HepG2 (cell line): Measurements from ENCODE around the gene GNA12. TPM values are rescaled to one million over a fixed set of nuclear protein-coding genes. Genes with fewer than 3 reads are reported as not detected.
A peak's percentile ranks its signal among the peaks of the same experiment; 100 is the strongest.

Experiments
- ATAC-seq: fragments of 200-7000 bp; cut with Tn5 transposase; 3 replicates; pipeline ENCODE4 v1.9.1; 2020; ENCODE audit warnings: mild to moderate bottlenecking, moderate library complexity
- BruUV-seq: library from RNA; stranded (reverse); fragments of 400-500 nt; replicated peaks from 2 replicates; lab custom pipeline; 2021; lab: Mats Ljungman, UMichigan
- CTCF ChIA-PET: fragments of 300-600 bp; formaldehyde crosslinking; extraction: SDS; loops from one replicate; lab custom pipeline; 2021; ENCODE audit warnings: low total read pairs, inconsistent platforms, low intra/inter-chr PET ratio; lab: Yijun Ruan, JAX
- POLR2A ChIA-PET: fragments of 350-600 bp; sonication (Branson Sonifier 250); formaldehyde crosslinking; loops from one replicate; lab custom pipeline; 2020; ENCODE audit warnings: antibody characterized with exemption, inconsistent platforms; lab: Yijun Ruan, JAX
- DNase-seq: peaks from one replicate; pipeline ENCODE4 v3.0.0-alpha.2; 2015; ENCODE audit warnings: low spot score
- FAIRE-seq: peaks from 3 replicates; lab custom pipeline; 2011; peaks lifted over from hg19 to GRCh38; lab: Jason Lieb, UNC
- H2AFZ ChIP-seq: one replicate; pipeline ENCODE4 v1.6.1; 2011; ENCODE audit warnings: low read length, inconsistent platforms
- H3K27ac ChIP-seq: fragments of 300-600 bp; 3 replicates; pipeline ENCODE4 v1.8.0; 2011; ENCODE audit warnings: mixed run types, mild to moderate bottlenecking, mixed read lengths, low read length, inconsistent platforms; ENCODE audit not compliant: insufficient read depth; ENCODE audit errors: extremely low read length
- H3K27me3 ChIP-seq, 2 experiments: fragments of 200-600 bp in 1 of 2; 2 replicates in 1 of 2; 3 replicates in 1 of 2; pipeline versions ENCODE4 v1.6.0 to v1.8.0; 2011; ENCODE audit warnings: low read length in 2 of 2, mild to moderate bottlenecking in 2 of 2, moderate library complexity in 2 of 2, inconsistent platforms in 1 of 2; ENCODE audit not compliant: insufficient read depth in 2 of 2, control insufficient read depth in 1 of 2
- H3K36me3 ChIP-seq, 2 experiments: fragments of 200-600 bp in 1 of 2; replicated peaks in 1 of 2; 2 replicates in 1 of 2; 3 replicates in 1 of 2; pipeline versions ENCODE4 v1.5.1 to v1.8.0; 2011; ENCODE audit warnings: low read length in 2 of 2, inconsistent platforms in 1 of 2; ENCODE audit not compliant: insufficient read depth in 2 of 2, control insufficient read depth in 1 of 2
- H3K4me1 ChIP-seq: 2 replicates; pipeline ENCODE4 v1.5.1; 2012; ENCODE audit warnings: low read length, inconsistent platforms; ENCODE audit not compliant: insufficient read depth
- H3K4me2 ChIP-seq: 2 replicates; pipeline ENCODE4 v1.6.0; 2011; ENCODE audit warnings: low read depth, low read length, inconsistent platforms
- H3K4me3 ChIP-seq, 3 experiments: fragments of 200-600 bp in 1 of 3; sonication (generic), shearing (Covaris generic) in 1 of 3; replicated peaks in 1 of 3; 2 replicates each; pipeline ENCODE4 v1.5.1; 2011 to 2016; ENCODE audit warnings: low read length in 3 of 3, inconsistent platforms in 2 of 3, low read depth in 2 of 3, mild to moderate bottlenecking in 2 of 3, control low read depth in 1 of 3, mixed read lengths in 1 of 3; ENCODE audit not compliant: insufficient read depth in 1 of 3
- H3K79me2 ChIP-seq: one replicate; pipeline ENCODE4 v1.6.1; 2011; ENCODE audit warnings: low read length, inconsistent platforms; ENCODE audit not compliant: insufficient read depth
- H3K9ac ChIP-seq: 2 replicates; pipeline ENCODE4 v1.6.0; 2011; ENCODE audit warnings: mild to moderate bottlenecking, low read depth, low read length, inconsistent platforms; ENCODE audit not compliant: insufficient read depth
- H3K9me3 ChIP-seq: 2 replicates; pipeline ENCODE4 v1.5.1; 2012; ENCODE audit warnings: mild to moderate bottlenecking, low read length
- H4K20me1 ChIP-seq: 2 replicates; pipeline ENCODE4 v1.6.0; 2011; ENCODE audit warnings: inconsistent platforms, mild to moderate bottlenecking, low read length, moderate library complexity; ENCODE audit not compliant: insufficient read depth
- CEBPB ChIP-seq: IDR thresholded peaks from 2 replicates; pipeline ENCODE4 v1.6.1; 2011; ENCODE audit warnings: low read depth, low read length, improper control_type of control experiment, borderline replicate concordance
- CEBPG ChIP-seq: IDR thresholded peaks from 2 replicates; pipeline ENCODE4 v1.6.1; 2016
- E2F5 ChIP-seq: sonication (generic); formaldehyde crosslinking; conservative IDR thresholded peaks from 2 replicates; pipeline ENCODE4 v1.4.0; 2020; ENCODE audit warnings: missing genetic modification reagents
- ETV5 ChIP-seq: IDR thresholded peaks from 2 replicates; pipeline ENCODE4 v1.6.1; 2018; ENCODE audit warnings: missing biosample characterization, missing genetic modification reagents, inconsistent platforms, borderline replicate concordance
- PLRG1 ChIP-seq: fragments of 450-650 bp; conservative IDR thresholded peaks from 2 replicates; pipeline ENCODE4 v1.6.1; 2016
- REL ChIP-seq: sonication (generic); formaldehyde crosslinking; conservative IDR thresholded peaks from 2 replicates; pipeline ENCODE4 v1.8.0; 2022; ENCODE audit warnings: mild to moderate bottlenecking, missing genetic modification reagents, moderate library complexity
- SAFB2 ChIP-seq: sonication (generic); formaldehyde crosslinking; IDR thresholded peaks from 2 replicates; pipeline ENCODE4 v1.5.1; 2020; ENCODE audit warnings: missing genetic modification reagents, low read depth, mild to moderate bottlenecking, borderline replicate concordance
- SP4 ChIP-seq: sonication (generic); formaldehyde crosslinking; IDR thresholded peaks from 2 replicates; pipeline ENCODE4 v1.8.1; 2023; ENCODE audit warnings: mild to moderate bottlenecking, missing genetic modification reagents
- SYNCRIP ChIP-seq: fragments of 200-400 bp; formaldehyde crosslinking; IDR thresholded peaks from 2 replicates; pipeline ENCODE4 v1.6.1; 2018; ENCODE audit warnings: mild to moderate bottlenecking, low read depth, low read length; ENCODE audit not compliant: insufficient read depth
- TEAD3 ChIP-seq: optimal IDR thresholded peaks from 2 replicates; pipeline ENCODE3; 2016; ENCODE audit warnings: borderline replicate concordance
- ZNF280D ChIP-seq: sonication (generic); formaldehyde crosslinking; IDR thresholded peaks from 2 replicates; pipeline ENCODE4 v1.5.1; 2020; ENCODE audit warnings: mild to moderate bottlenecking, missing genetic modification reagents
- ZNF503 ChIP-seq: sonication (generic); formaldehyde crosslinking; IDR thresholded peaks from 2 replicates; pipeline ENCODE4 v1.4.0; 2020; ENCODE audit warnings: missing genetic modification reagents
- ZNF816 ChIP-seq: sonication (generic); formaldehyde crosslinking; IDR thresholded peaks from 2 replicates; pipeline ENCODE4 v1.8.0; 2022; ENCODE audit warnings: missing genetic modification reagents, mild to moderate bottlenecking, borderline replicate concordance
- ZNF850 ChIP-seq: sonication (generic); formaldehyde crosslinking; conservative IDR thresholded peaks from 2 replicates; pipeline ENCODE4 v1.9.0; 2021; ENCODE audit warnings: mild to moderate bottlenecking, missing genetic modification reagents
- WGBS: methylation state at CpG from one replicate; pipeline ENCODE4 v1.1.6; 2017; ENCODE audit warnings: low lambda C conversion rate; 5-methylcytosine and 5-hydroxymethylcytosine counted together
- in situ Hi-C: cut with HindIII; loops from 2 replicates; pipeline ENCODE4 v1.10.0; 2017; ENCODE audit warnings: low pct_unique_long_range_greater_than_20kb; ENCODE audit not compliant: extremely low pct_ligation_motif_present
- intact Hi-C: fragments of 100-400 bp; cut with micrococcal nuclease; formaldehyde crosslinking; loops from one replicate; pipeline ENCODE4 v1.10.0; 2022; ENCODE audit not compliant: unreplicated experiment
- polyA plus RNA-seq, 8 experiments: library from polyadenylated mRNA; depleted of rRNA in 3 of 8; stranded (reverse) in 7 of 8; unstranded in 1 of 8; fragments of >200 nt; fragmentation: Illumina TruSeq in 4 of 8; extraction: Trizol in 4 of 8; gene quantifications; 2 replicates each; pipeline versions ENCODE4 v1.2.1 to v1.2.3, GENCODE V29; 2011 to 2016; ENCODE audit warnings: low read depth in 4 of 8, missing spikeins in 1 of 8, mixed read lengths in 1 of 8; ENCODE audit not compliant: insufficient read depth in 1 of 8
- total RNA-seq, 5 experiments: library from RNA; depleted of rRNA; stranded (reverse); fragments of >200 nt; fragmentation: Illumina TruSeq; extraction: Trizol; gene quantifications; 2 replicates each; pipeline ENCODE4 v1.2.3, GENCODE V29; 2016; ENCODE audit warnings: low read depth in 1 of 5

Gene GNA12
- total and polyA plus RNA-seq, 2 of the 13 experiments (the other 11 are each of a cell fraction or from before 2014, with no cell fraction given): 16.2 to 50.9 TPM

GRCh38 chr7:2864204-2864985 is 20.3 kb upstream of the GNA12 start:
- H3K4me3 ChIP-seq: peak overlapping the region; percentile 58 to 74 (median 60)
- TSS peak; percentile 91 for BruUV-seq
- H4K20me1 ChIP-seq: no peaks in the 10 kb centered on the region
- ChIA-PET CTCF (interaction anchor here (1.3 to 3.2 kb wide), 3 partner anchors 290 to 1033 kb away, joined by 4 to 16 read pairs (median 5); no protein-coding TSS in a partner anchor), POLR2A (interaction anchor here (0.7 to 1.8 kb wide), 6 partner anchors 11 to 300 kb away, joined by 3 to 20 read pairs (median 5); no protein-coding TSS in a partner anchor)
- H3K4me1 ChIP-seq: peaks cover 41% of the 10 kb centered on the region
- in situ Hi-C loops (no loop called here), intact Hi-C loops (loop anchor here (5.0 to 10.0 kb wide), 2 partner anchors 62 to 1030 kb away; no protein-coding TSS in a partner anchor)
- no peaks in the 10 kb centered on the region for H3K27me3 ChIP-seq
- H3K27ac ChIP-seq: peak overlapping the region; percentile 94
- no peak overlapping the region for H2AFZ ChIP-seq
- 63% methylated on average over 12 of the region's 12 CpGs for WGBS
- DNase-seq (peak; percentile 59), FAIRE-seq (peak; percentile 28), ATAC-seq (peak; percentile 18)
- H3K79me2 ChIP-seq: no peaks in the 10 kb centered on the region
- H3K36me3 ChIP-seq: no peaks in the 10 kb centered on the region
- peak overlapping the region; percentile 92 for H3K9ac ChIP-seq
- H3K9me3 ChIP-seq: no peaks in the 10 kb centered on the region
- H3K4me2 ChIP-seq: peak overlapping the region; percentile 96
- TF ChIP-seq CEBPG (peak; percentile 81), SAFB2 (CRISPR knock-in tag) (0 out of 2 replicates have a peak, but pooled peaks have one; percentile 1), SYNCRIP (no peak), SP4 (CRISPR knock-in tag) (peak; percentile 3; the same call in 1 of the 2 replicates), ZNF850 (CRISPR knock-in tag) (0 out of 2 replicates have a peak, but pooled peaks have one; percentile 81), REL (CRISPR knock-in tag) (0 out of 2 replicates have a peak, but pooled peaks have one; percentile 29), TEAD3 (peak; percentile 21), ETV5 (CRISPR knock-in tag) (0 out of 2 replicates have a peak, but pooled peaks have one; percentile 36), ZNF816 (CRISPR knock-in tag) (0 out of 2 replicates have a peak, but pooled peaks have one; percentile 13), E2F5 (no peak), CEBPB (peak; percentile 78), ZNF503 (CRISPR knock-in tag) (no peak), ZNF280D (CRISPR knock-in tag) (0 out of 2 replicates have a peak, but pooled peaks have one; percentile 8), PLRG1 (no peak)
